Heart right ventricle (tissue), 16 donors: ENCODE measurements around the gene HES4. TPM values are rescaled to one million over a fixed set of nuclear protein-coding genes. Genes with fewer than 3 reads are reported as not detected.
A peak's percentile ranks its signal among the peaks of the same experiment; 100 is the strongest.

ENCODE experiments used
- ATAC-seq, 8 donors: fragments of 200-7000 bp; cut with Tn5 transposase; one replicate each; pipeline ENCODE4 v1.9.1; 2020; ENCODE audit warnings: mild to moderate bottlenecking in 8 of 8, moderate library complexity in 8 of 8, moderate number of reproducible peaks in 1 of 8
- DNase-seq, 2 donors: peaks; one replicate each; pipeline ENCODE4 v3.0.0-alpha.2; 2020
- H3K27ac ChIP-seq, 10 donors: fragments of 200-600 bp; sonication (generic) in 2 of 10; one replicate each; pipeline versions ENCODE4 v1.5.0 to v1.8.0; 2020 to 2022; ENCODE audit warnings: mild to moderate bottlenecking in 3 of 10
- H3K27me3 ChIP-seq, 7 donors: fragments of 200-600 bp; one replicate each; pipeline ENCODE4 v1.8.0; 2021 to 2022; ENCODE audit warnings: mild to moderate bottlenecking in 2 of 7
- H3K36me3 ChIP-seq, 9 donors: fragments of 200-600 bp; sonication (generic) in 1 of 9; one replicate each; pipeline versions ENCODE4 v1.5.0 to v1.8.0; 2020 to 2022; ENCODE audit warnings: mild to moderate bottlenecking in 2 of 9
- H3K4me1 ChIP-seq, 9 donors: fragments of 200-600 bp; sonication (generic) in 1 of 9; one replicate each; pipeline versions ENCODE4 v1.5.0 to v1.8.0; 2020 to 2022; ENCODE audit warnings: mild to moderate bottlenecking in 4 of 9
- H3K4me3 ChIP-seq, 10 donors: fragments of 200-600 bp; sonication (generic) in 2 of 10; one replicate each; pipeline versions ENCODE4 v1.5.0 to v1.8.0; 2020 to 2022; ENCODE audit warnings: mild to moderate bottlenecking in 7 of 10, moderate library complexity in 2 of 10
- H3K9me3 ChIP-seq, 11 donors: fragments of 200-600 bp in 10 of 11; sonication (generic) in 2 of 11; one replicate each; pipeline versions ENCODE4 v1.5.0 to v1.8.0; 2013 to 2022; ENCODE audit warnings: mild to moderate bottlenecking in 2 of 11, control low read depth in 1 of 11, moderate library complexity in 1 of 11
- CTCF ChIP-seq, 9 donors: fragments of 200-600 bp; sonication (generic) in 2 of 9; IDR thresholded peaks; one replicate each; pipeline versions ENCODE4 v1.5.0 to v1.8.0; 2021 to 2022; ENCODE audit warnings: antibody characterized with exemption in 9 of 9, mild to moderate bottlenecking in 5 of 9, moderate library complexity in 1 of 9
- WGBS, 2 donors: extraction: QIAGEN DNeasy Blood & Tissue Kit; methylation state at CpG; one replicate each; pipeline ENCODE4 v1.1.7; 2013; ENCODE audit warnings: inconsistent platforms in 1 of 2; 5-methylcytosine and 5-hydroxymethylcytosine counted together
- intact Hi-C, 10 donors: fragments of 100-400 bp; cut with DNase I; formaldehyde crosslinking; loops; one replicate each; pipeline versions ENCODE4 v1.11.1 to v1.14.2; 2022
- polyA plus RNA-seq, 2 donors: library from polyadenylated mRNA; stranded (reverse); fragments of 200-250 nt; gene quantifications; one replicate each; pipeline ENCODE4 v1.2.3, GENCODE V29; 2013
- total RNA-seq, 10 donors: library from RNA; stranded (reverse); fragmentation: NEBNext Ultra II Directional in 3 of 10; extraction: Animal tissue kit (Norgen Biotek cat#: 25700) in 3 of 10; gene quantifications; one replicate each; pipeline versions ENCODE4 v1.2.1 to v1.2.4, GENCODE V29; 2021 to 2023
- donor health status: Arrhythmogenic right ventricular cardiomyopathy.
- donor health status: ischemic (EF 13 %, LVEDD 7.1; RV severe dilation, severe dysfunction).
- donor health status: healthy with polysubstance abuse.
- donor health status: DM: no; HTN: yes; CAD: no.
- donor health status: DM: no; HTN: no; CAD: no.
- donor health status: ischemic (EF 25% LVEDD 6.9; RV normal size, moderate dysfunction).
- donor health status: ischemic (EF 25% LVEDD 5.7; RV mildly dilated, moderate dysfunction).
- donor health status: healthy.
- donor health status: DM: yes; HTN: yes; CAD: no.
- donor health status: Ischemic cardiomyopathy.
- donor health status: ischemic (EF 35%, LVEDD 5.7; RV mildly dilated, moderate dysfunction).
- donor health status: nonischemic (EF 11% LVEDD 7.7; RV severe dilation, severe dysfunction).
- donor health status: DM: yes; HTN: yes; CAD: no.
- donor health status: PGD.
- donor health status: ischemic (EF 29% LVEDD 5.4; RV normal size, mild dysfunction).
- donor health status: nonischemic (EF 23%, LVEDD 6.1; RV moderate dilation, normal function).

HES4 gene
- total and polyA plus RNA-seq, 12 donors = 28.5 to 78.1 (median 45.1) TPM

DNA sequence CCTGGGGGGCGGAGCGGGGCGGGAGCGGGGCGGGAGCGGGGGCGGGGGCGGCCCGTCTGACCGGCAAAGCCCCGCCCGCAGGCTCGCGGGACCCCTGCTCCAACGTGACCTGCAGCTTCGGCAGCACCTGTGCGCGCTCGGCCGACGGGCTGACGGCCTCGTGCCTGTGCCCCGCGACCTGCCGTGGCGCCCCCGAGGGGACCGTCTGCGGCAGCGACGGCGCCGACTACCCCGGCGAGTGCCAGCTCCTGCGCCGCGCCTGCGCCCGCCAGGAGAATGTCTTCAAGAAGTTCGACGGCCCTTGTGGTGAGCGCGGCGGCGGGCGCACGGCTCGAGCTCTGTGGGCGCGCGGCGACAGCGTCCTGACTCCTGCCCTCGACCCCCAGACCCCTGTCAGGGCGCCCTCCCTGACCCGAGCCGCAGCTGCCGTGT, 41.2 kb upstream of the HES4 start:
- peak in 1 of 8 donors; percentile 1 for ATAC-seq
- intact Hi-C loops = no loop called here
- H3K4me3 ChIP-seq = no peak overlapping the region
- H3K9me3 ChIP-seq = no peaks in the 10 kb centered on the region
- H3K27me3 ChIP-seq = peaks cover 0 to 44% (median 0%) of the 10 kb centered on the region in 7 donors
- peaks cover 0 to 53% (median 0%) of the 10 kb centered on the region in 9 donors for H3K36me3 ChIP-seq
- H3K27ac ChIP-seq = no peak overlapping the region
- no peak for DNase-seq
- WGBS, 2 donors = 51 to 69% methylated on average over 45 to 53 of the region's 60 CpGs
- TF ChIP-seq CTCF (IDR thresholded peaks at IDR 0.05) = no peak
- peaks cover 9 to 29% (median 15%) of the 10 kb centered on the region in 9 donors for H3K4me1 ChIP-seq

GRCh38 chr1:1040004-1040991, 40.4 kb upstream of the HES4 start:
- peaks cover 0 to 53% (median 0%) of the 10 kb centered on the region in 7 donors for H3K27me3 ChIP-seq
- no peak overlapping the region for H3K27ac ChIP-seq
- DNase-seq (peak; percentile 52 to 79), ATAC-seq (peak; percentile 69 to 87 (median 81))
- H3K9me3 ChIP-seq = no peaks in the 10 kb centered on the region
- peak overlapping the region; percentile 22 to 61 (median 49) for H3K4me3 ChIP-seq
- 7 to 10% methylated on average over 74 to 99 of the region's 99 CpGs for WGBS, 2 donors
- intact Hi-C loops = no loop called here
- peaks cover 9 to 29% (median 15%) of the 10 kb centered on the region in 9 donors for H3K4me1 ChIP-seq
- peaks cover 0 to 51% (median 0%) of the 10 kb centered on the region in 9 donors for H3K36me3 ChIP-seq
- peak in 4 of 9 donors; percentile 4 to 25 (median 16) for TF ChIP-seq CTCF (IDR thresholded peaks at IDR 0.05)

- H3K27ac ChIP-seq = no peak overlapping the region
- H3K36me3 ChIP-seq = peaks cover 0 to 46% (median 0%) of the 10 kb centered on the region in 9 donors
- intact Hi-C loops = loop anchor here in 1 of 10 donors (10.0 kb wide), 1 partner anchor 255 kb away; no protein-coding TSS in a partner anchor
- peak overlapping the region in 1 of 10 donors; percentile 49 for H3K4me3 ChIP-seq
- no peak for DNase-seq
- TF ChIP-seq CTCF (IDR thresholded peaks at IDR 0.05) = no peak
- 55 to 63% methylated on average over 16 to 17 of the region's 17 CpGs for WGBS, 2 donors
- peaks cover 0 to 62% (median 6%) of the 10 kb centered on the region in 7 donors for H3K27me3 ChIP-seq
- H3K4me1 ChIP-seq = peaks cover 9 to 35% (median 18%) of the 10 kb centered on the region in 9 donors
- ATAC-seq = no peak
- H3K9me3 ChIP-seq = no peaks in the 10 kb centered on the region
Observed at GRCh38 chr1:1039145-1039910, 39.4 kb upstream of the HES4 start.

GRCh38 chr1:1038694-1039093, 38.8 kb upstream of the HES4 start:
- Histone ChIP-seq H3K36me3 (peaks cover 0 to 40% (median 0%) of the 10 kb centered on the region in 9 donors), H3K4me3 (no peak overlapping the region), H3K27ac (no peak overlapping the region), H3K9me3 (no peaks in the 10 kb centered on the region), H3K4me1 (peaks cover 9 to 41% (median 21%) of the 10 kb centered on the region in 9 donors), H3K27me3 (peaks cover 0 to 69% (median 12%) of the 10 kb centered on the region in 7 donors)
- intact Hi-C loops = loop anchor here in 1 of 10 donors (10.0 kb wide), 1 partner anchor 256 kb away; no protein-coding TSS in a partner anchor
- ATAC-seq (no peak), DNase-seq (no peak)
- TF ChIP-seq CTCF (IDR thresholded peaks at IDR 0.05) = no peak
- 89 to 90% methylated on average over 6 of the region's 6 CpGs for WGBS, 2 donors
